Measurements from ENCODE around the gene LMTK3.
A peak's percentile ranks its signal among the peaks of the same experiment; 100 is the strongest.

LMTK3 gene

GRCh38 chr19:48507911-48508439 lies 3.7 kb downstream of the LMTK3 start:
- H3K27me3 Mint-ChIP-seq, result peaks cover 24% of the 10 kb centered on the region
- CTCF ChIA-PET, result interaction anchor here (0.7 to 6.3 kb wide), 6 partner anchors 14 to 101 kb away, joined by 3 to 138 read pairs (median 11); no protein-coding TSS in a partner anchor
- no peak overlapping the region for H3K4me3 Mint-ChIP-seq

DNA sequence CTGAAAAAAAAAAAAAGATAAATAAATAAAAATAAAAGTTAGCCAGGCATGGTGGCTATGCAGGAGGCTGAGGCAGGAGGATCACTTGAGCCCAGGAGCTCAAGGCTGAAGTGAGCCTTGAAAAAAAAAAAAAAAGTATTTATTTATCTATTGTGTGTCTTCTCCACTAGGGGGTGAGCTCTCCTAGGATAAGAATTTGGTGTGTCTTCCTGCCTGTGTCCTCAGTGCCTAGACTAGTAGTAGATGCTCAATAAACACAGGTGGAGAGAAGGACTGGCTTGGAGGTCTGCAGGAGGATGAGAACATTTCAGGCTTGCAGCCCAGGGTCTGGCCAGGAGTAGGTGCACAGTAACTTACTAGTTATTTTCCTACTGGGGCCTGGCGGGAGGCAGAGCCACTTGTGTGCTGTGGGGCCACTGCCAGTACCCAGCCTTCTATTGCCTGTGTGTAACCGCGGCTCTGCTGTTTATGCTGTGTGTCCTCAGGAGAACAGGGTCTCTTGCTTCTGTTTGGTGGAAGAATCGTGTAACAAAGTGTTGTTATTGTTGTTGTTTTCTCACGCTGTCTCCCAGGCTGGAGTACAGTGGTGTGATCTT lies 5.4 kb downstream of the LMTK3 start:
- DNase-seq, result peak; percentile 37
- CTCF ChIA-PET, result interaction anchor here (0.6 to 6.3 kb wide), 14 partner anchors 13 to 172 kb away, joined by 3 to 138 read pairs (median 4); partner anchors contain the start of gene SPACA4
- H3K27me3 Mint-ChIP-seq, result peaks cover 36% of the 10 kb centered on the region
- no peak overlapping the region for H3K4me3 Mint-ChIP-seq
- no peak overlapping the region for H3K27ac Mint-ChIP-seq
- H3K36me3 Mint-ChIP-seq, result no peaks in the 10 kb centered on the region
- no peaks in the 10 kb centered on the region for H3K9me3 Mint-ChIP-seq
- peaks cover 27% of the 10 kb centered on the region for H3K4me1 Mint-ChIP-seq

More at GRCh38 chr19:48507911-48508439, 3.7 kb downstream of the LMTK3 start:
- DNase-seq, result no peak
- Mint-ChIP-seq H3K4me1 (peaks cover 16% of the 10 kb centered on the region), H3K9me3 (no peaks in the 10 kb centered on the region), H3K36me3 (no peaks in the 10 kb centered on the region), H3K27ac (no peak overlapping the region)

DNA sequence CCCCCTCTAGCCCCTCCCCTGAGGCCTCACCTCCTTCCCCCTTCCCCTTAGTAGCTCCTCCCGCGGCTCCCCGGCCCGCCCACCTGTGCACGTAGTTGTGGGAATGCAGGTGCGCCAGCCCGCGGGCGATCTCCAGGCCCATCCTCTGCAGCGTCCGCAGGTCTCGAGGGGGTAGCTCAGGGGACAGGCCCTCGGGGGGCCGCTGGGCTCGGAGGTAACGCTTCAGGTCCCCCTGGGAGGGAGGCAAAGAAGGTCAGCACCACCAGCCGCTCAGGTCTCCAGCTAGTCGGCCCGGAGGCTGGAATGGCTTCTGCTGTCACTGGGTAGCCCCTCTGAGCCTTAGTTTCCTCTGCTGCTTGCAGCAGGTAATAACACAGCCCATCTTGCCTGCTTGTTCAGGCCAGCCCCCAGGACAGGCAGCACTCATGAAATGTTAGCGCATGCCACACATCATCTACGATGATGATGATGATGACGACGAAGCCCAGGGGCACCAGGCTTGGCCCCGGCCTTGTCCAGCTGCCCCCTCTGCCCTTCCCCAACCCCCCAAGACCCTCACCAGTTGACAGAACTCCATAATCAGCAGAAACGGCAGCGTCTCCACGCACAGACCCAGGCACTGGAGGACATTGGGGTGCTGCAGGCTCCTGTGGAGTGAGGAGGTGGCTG lies 9.2 kb downstream of the LMTK3 start:
- no peak for DNase-seq
- H3K36me3 Mint-ChIP-seq, result no peaks in the 10 kb centered on the region
- H3K9me3 Mint-ChIP-seq, result no peaks in the 10 kb centered on the region
- peak overlapping the region; percentile 41 for H3K4me3 Mint-ChIP-seq
- CTCF ChIA-PET, result interaction anchor here (1.0 kb wide), 4 partner anchors 13 to 106 kb away, joined by 3 to 5 read pairs (median 3); no protein-coding TSS in a partner anchor
- H3K4me1 Mint-ChIP-seq, result peaks cover 26% of the 10 kb centered on the region
- H3K27ac Mint-ChIP-seq, result no peak overlapping the region
- H3K27me3 Mint-ChIP-seq, result peaks cover 54% of the 10 kb centered on the region

DNA sequence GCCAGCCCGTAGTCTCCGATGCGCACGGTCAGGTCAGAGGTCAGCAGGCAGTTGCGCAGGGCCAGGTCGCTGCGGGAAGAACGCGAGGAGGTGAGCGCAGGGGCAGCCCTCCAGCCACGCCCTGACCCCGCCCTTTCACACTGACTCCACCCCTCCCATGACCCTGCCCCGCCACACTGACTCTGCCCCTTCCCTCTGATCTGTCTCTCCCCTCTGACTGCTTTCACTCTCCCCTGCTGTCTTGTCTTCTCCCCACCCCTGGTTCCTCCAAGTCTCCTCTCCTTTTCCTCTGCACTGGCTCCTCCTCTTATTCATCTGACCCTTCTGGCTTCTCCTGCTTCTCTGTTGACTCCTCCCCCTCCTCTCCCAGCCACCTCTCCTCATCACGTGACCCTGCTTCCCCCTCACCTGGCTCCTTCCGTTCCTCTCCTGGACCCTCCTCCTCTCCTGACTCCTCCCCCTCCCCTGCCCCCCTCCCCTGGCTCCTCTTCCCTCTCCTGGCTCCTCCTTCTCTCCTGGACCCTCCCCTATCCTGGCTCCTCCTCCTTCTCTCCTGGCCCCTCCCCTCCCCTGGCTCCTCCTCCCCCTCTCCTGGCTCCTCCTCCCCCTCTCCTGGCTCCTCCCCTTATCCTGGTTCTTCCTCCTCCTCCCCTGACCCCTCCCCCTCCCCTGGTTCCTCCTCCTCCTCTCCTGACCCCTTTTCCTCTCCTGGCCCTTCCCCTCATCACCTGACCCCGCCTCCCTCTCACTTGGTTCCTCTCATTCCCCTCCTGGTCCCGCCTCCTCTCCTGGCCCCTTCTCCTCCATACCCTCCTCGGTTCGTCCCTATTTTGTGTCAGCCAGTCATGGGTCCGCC lies 9.9 kb downstream of the LMTK3 start:
- CTCF ChIA-PET, result interaction anchor here (1.0 kb wide), 4 partner anchors 12 to 107 kb away, joined by 3 to 5 read pairs (median 3); no protein-coding TSS in a partner anchor
- Mint-ChIP-seq H3K36me3 (no peaks in the 10 kb centered on the region), H3K9me3 (no peaks in the 10 kb centered on the region), H3K4me1 (peaks cover 29% of the 10 kb centered on the region), H3K27ac (peak overlapping the region; percentile 51), H3K4me3 (peak overlapping the region; percentile 61), H3K27me3 (peaks cover 62% of the 10 kb centered on the region)
- DNase-seq, result peak; percentile 88

DNA sequence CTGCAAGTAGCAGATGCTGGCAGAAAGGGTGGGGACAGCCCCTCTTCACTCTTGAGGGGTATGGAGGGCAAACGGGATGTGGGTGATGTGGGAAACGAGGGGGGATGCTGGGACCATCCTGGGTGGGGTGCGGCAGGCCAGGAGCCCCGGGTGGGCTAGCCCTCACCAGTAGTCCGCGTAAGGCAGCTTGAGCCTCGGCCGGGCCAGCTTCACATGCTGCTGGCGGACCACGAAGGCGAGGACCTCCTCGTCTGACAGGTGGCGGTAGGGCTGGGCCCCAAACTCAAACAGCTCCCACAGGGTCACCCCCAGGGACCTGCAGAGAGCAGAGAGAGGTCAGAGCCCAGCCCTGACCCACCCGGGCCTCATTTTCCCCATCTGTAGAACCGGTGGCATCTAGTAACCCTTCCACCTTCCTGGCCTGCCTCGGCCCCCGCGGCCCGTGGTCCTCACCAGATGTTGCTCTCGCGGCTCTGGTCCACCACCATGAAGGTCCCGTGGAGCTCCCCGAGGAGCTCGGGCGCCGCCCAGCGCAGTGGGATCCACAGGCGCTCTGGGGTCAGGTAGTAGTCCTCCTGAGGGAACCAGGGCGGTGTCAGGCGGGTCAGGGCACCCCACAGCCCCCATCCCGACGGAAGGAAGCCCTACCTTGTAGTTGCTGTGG lies 10.7 kb downstream of the LMTK3 start:
- CTCF ChIA-PET, result interaction anchor here (1.2 kb wide), 1 partner anchor 11 kb away, joined by 4 read pairs; no protein-coding TSS in a partner anchor
- H3K27me3 Mint-ChIP-seq, result peaks cover 69% of the 10 kb centered on the region
- no peaks in the 10 kb centered on the region for H3K36me3 Mint-ChIP-seq
- peaks cover 29% of the 10 kb centered on the region for H3K4me1 Mint-ChIP-seq
- peak overlapping the region; percentile 61 for H3K4me3 Mint-ChIP-seq
- H3K9me3 Mint-ChIP-seq, result no peaks in the 10 kb centered on the region
- H3K27ac Mint-ChIP-seq, result peak overlapping the region; percentile 51
- no peak for DNase-seq

DNA sequence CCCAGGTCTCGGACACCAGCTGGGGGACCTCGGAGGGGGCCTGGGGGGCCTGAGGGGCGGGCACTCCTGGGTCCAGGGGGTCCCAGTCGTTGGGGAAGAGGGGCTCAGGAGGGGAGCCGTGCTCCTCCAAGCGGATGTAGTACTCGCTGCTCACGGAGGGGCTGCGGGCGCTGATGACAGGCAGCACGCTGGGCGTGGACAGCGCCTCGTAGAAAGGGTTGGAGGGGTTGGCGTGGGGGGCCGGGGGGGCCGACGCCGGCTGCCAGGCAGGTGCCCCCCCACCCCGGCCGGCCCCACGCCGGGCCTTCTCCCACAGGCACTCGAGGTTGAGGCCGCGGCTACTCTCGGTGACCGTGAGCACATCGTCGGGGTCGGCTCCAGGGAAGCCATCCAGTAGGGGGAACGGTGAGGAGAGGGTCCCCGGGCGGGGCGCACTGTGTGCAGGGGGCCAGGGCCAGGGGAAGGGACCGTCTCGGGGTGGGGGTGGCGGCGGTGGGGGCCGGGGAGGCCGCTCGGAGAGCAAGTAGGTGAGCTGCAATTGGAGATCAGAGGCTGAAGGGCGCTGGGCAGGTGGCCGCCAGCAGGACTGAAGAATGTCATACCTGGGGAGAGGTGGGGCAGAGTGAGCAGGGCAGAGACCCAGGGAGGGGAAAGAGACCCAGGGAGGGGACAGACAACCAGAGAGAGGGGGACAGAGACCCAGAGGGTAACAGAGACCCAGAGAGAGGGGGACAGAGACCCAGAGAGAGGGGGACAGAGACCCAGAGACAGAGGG lies 12.1 kb downstream of the LMTK3 start:
- H3K27me3 Mint-ChIP-seq, result peaks cover 84% of the 10 kb centered on the region
- no peak overlapping the region for H3K4me3 Mint-ChIP-seq
- no peak for DNase-seq
- H3K36me3 Mint-ChIP-seq, result no peaks in the 10 kb centered on the region
- no peaks in the 10 kb centered on the region for H3K9me3 Mint-ChIP-seq
- peaks cover 39% of the 10 kb centered on the region for H3K4me1 Mint-ChIP-seq
- CTCF ChIA-PET, result interaction anchor here (1.2 kb wide), 1 partner anchor 9 kb away, joined by 4 read pairs; no protein-coding TSS in a partner anchor
- H3K27ac Mint-ChIP-seq, result peak overlapping the region; percentile 19

DNA sequence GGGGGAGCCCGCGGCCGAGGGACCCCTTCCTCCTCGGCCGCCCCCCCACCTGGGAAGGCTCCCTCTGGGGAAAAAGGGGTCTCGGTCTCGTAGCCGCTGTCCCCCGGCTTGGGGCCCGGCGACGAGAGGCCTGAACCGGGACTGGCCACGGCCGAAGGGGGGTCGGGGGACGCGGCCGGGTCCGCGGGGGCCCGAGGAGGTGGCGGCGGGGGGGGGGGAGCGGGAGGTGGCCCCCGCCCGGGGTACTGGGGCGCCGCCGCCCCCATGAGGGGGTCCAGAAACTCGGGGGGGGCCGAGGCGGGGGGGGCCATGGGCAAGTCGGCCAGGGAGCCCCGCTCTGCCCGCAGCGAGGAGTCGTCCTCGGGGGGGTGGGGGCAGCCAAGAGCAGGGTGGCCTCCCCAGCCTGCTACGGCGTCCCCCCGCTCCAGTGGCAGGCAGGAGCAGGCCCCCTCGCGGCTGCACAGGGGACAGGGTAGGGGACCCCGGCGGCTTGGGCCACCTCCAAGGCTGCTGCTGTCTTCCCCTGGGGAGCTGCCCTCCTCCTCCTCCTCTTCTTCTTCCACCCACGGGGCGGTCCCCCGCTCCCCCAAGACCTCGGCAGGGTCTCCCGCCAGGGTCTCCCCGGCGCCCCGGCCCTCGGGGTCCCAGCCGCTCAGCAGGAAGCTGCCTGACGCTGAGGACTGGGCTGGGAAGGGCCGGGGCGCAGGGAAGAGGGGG lies 12.9 kb downstream of the LMTK3 start:
- peaks cover 41% of the 10 kb centered on the region for H3K4me1 Mint-ChIP-seq
- peaks cover 1% of the 10 kb centered on the region for H3K36me3 Mint-ChIP-seq
- CTCF ChIA-PET, result no interaction called here
- H3K27ac Mint-ChIP-seq, result no peak overlapping the region
- H3K27me3 Mint-ChIP-seq, result peaks cover 87% of the 10 kb centered on the region
- H3K4me3 Mint-ChIP-seq, result no peak overlapping the region
- H3K9me3 Mint-ChIP-seq, result no peaks in the 10 kb centered on the region
- no peak for DNase-seq

- H3K4me1 Mint-ChIP-seq, result peaks cover 39% of the 10 kb centered on the region
- no peak overlapping the region for H3K4me3 Mint-ChIP-seq
Observed at GRCh38 chr19:48497728-48498594, 13.7 kb downstream of the LMTK3 start.

GRCh38 chr19:48496959-48497727 lies 14.5 kb downstream of the LMTK3 start:
- H3K4me3 Mint-ChIP-seq, result no peak overlapping the region
- H3K27me3 Mint-ChIP-seq, result peaks cover 92% of the 10 kb centered on the region
- no peaks in the 10 kb centered on the region for H3K9me3 Mint-ChIP-seq
- H3K36me3 Mint-ChIP-seq, result peaks cover 1% of the 10 kb centered on the region
- CTCF ChIA-PET, result no interaction called here
- H3K4me1 Mint-ChIP-seq, result peaks cover 44% of the 10 kb centered on the region
- H3K27ac Mint-ChIP-seq, result no peak overlapping the region
- no peak for DNase-seq

More at GRCh38 chr19:48497728-48498594, 13.7 kb downstream of the LMTK3 start:
- no peak overlapping the region for H3K27ac Mint-ChIP-seq
- peaks cover 1% of the 10 kb centered on the region for H3K36me3 Mint-ChIP-seq
- no peaks in the 10 kb centered on the region for H3K9me3 Mint-ChIP-seq
- CTCF ChIA-PET, result no interaction called here
- DNase-seq, result no peak
- peaks cover 88% of the 10 kb centered on the region for H3K27me3 Mint-ChIP-seq

DNA sequence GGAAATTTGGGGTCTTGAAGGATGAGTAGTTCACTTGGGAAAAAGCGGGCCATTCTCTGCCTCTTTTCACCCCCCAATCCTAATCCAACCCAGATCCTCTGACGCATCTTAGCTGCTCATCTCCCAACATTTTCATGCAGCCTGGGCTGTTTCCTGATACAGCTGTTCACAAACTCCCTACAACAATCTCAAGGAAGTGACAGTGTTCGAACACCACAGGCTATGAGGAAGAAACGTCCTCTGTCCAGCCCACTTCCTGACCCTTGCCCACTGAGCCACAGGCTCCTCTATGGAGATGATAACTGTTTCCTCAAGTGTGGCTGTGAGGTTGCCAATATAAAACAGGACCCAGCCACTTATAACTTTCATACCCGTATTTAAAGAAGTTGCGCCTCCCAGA lies 16.2 kb downstream of the LMTK3 start:
- Mint-ChIP-seq H3K4me1 (peaks cover 44% of the 10 kb centered on the region), H3K36me3 (peaks cover 1% of the 10 kb centered on the region), H3K27ac (no peak overlapping the region), H3K9me3 (no peaks in the 10 kb centered on the region), H3K4me3 (no peak overlapping the region), H3K27me3 (peaks cover 92% of the 10 kb centered on the region)
- DNase-seq, result no peak
- CTCF ChIA-PET, result no interaction called here

DNA sequence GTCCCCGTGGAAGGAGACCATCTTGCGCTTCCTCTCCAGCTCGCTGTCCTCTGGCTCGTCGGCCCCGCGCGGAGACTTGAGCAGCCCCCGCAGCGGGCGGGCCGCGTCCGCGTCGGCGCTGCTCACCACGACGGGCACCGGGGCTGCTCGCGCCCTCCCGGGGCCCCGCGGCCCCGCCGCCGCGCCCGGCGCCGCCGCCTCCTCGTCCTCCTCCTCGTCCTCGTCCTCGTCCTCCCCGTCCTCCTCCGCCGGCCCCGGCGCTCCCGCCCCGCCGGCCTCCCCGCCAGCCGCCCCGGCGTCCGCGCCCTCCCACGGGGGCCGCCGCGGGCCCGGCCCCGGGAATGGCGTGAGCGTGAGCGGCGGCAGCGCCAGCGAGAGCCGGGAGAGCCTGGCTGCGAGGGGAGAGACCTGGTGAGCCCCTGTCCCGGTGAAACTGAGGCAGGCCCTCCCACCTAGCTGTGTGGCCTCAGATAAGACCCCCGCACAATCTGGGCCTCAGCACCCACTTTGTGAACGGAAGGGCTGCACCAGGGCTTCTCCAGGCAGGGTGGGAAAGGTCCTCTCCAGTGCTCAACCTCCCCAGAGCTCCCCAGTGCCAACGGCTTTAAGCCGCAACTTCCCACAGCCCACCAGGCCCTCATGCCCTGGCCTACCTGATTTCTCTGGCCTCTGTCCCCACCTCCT lies 17.8 kb downstream of the LMTK3 start:
- DNase-seq, result no peak
- H3K4me1 Mint-ChIP-seq, result peaks cover 50% of the 10 kb centered on the region
- CTCF ChIA-PET, result interaction anchor here (0.7 to 2.0 kb wide), 3 partner anchors 13 to 91 kb away, joined by 4 to 9 read pairs (median 7); no protein-coding TSS in a partner anchor
- H3K4me3 Mint-ChIP-seq, result peak overlapping the region; percentile 62
- peaks cover 89% of the 10 kb centered on the region for H3K27me3 Mint-ChIP-seq
- H3K9me3 Mint-ChIP-seq, result no peaks in the 10 kb centered on the region
- H3K36me3 Mint-ChIP-seq, result peaks cover 1% of the 10 kb centered on the region
- H3K27ac Mint-ChIP-seq, result no peak overlapping the region
